WERI-Rb-1 (cell line): Measurements from ENCODE around the gene ARHGAP25.

Source experiments
- DNase-seq: peaks from one replicate; pipeline ENCODE4 v3.0.0-alpha.2; 2020
- H3K27ac ChIP-seq: fragments of 250-450 bp; sonication (Bioruptor Pico); 2 replicates; pipeline ENCODE4 v1.5.1; 2020; ENCODE audit warnings: mild to moderate bottlenecking, moderate library complexity
- H3K27me3 ChIP-seq: fragments of 250-450 bp; sonication (Bioruptor Pico); 2 replicates; pipeline ENCODE4 v1.5.1; 2021; ENCODE audit warnings: mild to moderate bottlenecking, low read depth, moderate library complexity; ENCODE audit not compliant: insufficient read depth, severe bottlenecking
- H3K36me3 ChIP-seq: fragments of 250-450 bp; sonication (Bioruptor Pico); 2 replicates; pipeline ENCODE4 v1.5.1; 2020; ENCODE audit warnings: mild to moderate bottlenecking, moderate library complexity
- H3K4me3 ChIP-seq: 2 replicates; pipeline ENCODE4 v1.5.1; 2011; ENCODE audit warnings: low read depth, mild to moderate bottlenecking, control low read depth, low read length
- H3K9me3 ChIP-seq: fragments of 250-450 bp; sonication (Bioruptor Pico); 2 replicates; pipeline ENCODE4 v1.5.1; 2021; ENCODE audit warnings: mild to moderate bottlenecking, moderate library complexity; ENCODE audit not compliant: severe bottlenecking
- CTCF ChIP-seq: IDR thresholded peaks from 2 replicates; pipeline ENCODE4 v1.5.1; 2011; ENCODE audit warnings: low read depth, mild to moderate bottlenecking, control low read depth, inconsistent platforms, low read length

The ARHGAP25 gene

DNA sequence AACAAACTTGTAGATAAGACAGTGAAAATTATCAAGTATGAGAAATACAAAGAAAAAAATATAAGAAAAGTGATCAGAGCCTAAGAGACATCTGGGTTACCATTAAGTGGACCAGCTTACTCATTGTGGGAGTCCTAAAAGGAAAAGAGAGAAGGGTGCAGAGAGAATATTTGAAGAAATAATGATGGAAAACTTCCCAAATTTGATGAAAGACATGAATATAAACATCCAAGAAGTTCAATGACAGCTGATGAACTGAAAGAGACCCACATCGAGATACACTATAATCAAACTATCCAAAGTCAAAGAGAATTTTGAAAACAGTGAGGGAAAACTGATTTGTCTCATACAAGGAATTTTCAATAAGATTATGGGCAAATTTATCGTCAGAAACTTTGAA, 22.5 kb downstream of the ARHGAP25 start:
- no peak for DNase-seq
- TF ChIP-seq CTCF, result no peak
- Histone ChIP-seq H3K27ac (no peak overlapping the region), H3K9me3 (no peaks in the 10 kb centered on the region), H3K36me3 (no peaks in the 10 kb centered on the region), H3K27me3 (peaks cover 41% of the 10 kb centered on the region), H3K4me3 (no peak overlapping the region)

DNA sequence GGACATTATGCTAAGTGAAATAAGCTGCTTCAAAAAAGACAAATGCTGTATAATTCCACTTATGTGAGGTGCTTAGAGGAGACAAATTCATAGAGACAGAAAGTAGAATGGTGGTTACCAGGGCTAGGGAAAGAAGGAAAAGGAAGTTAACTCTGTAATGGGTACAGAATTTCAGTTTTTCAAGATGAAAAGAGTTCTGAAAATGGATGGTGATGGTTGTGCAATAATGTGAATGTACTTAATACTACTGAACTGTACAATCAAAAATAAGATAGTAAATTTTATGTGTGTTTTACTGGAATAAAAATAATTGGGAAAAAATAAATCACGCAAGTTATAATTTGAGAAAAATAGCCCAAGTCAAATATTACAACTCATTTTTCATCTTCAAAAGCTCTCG, 27.5 kb downstream of the ARHGAP25 start:
- Histone ChIP-seq H3K27me3 (peaks cover 50% of the 10 kb centered on the region), H3K4me3 (no peak overlapping the region), H3K9me3 (no peaks in the 10 kb centered on the region), H3K27ac (no peak overlapping the region), H3K36me3 (no peaks in the 10 kb centered on the region)
- no peak for TF ChIP-seq CTCF
- DNase-seq, result no peak

GRCh38 chr2:68762665-68763064, 28.1 kb downstream of the ARHGAP25 start:
- Histone ChIP-seq H3K4me3 (no peak overlapping the region), H3K27me3 (peaks cover 52% of the 10 kb centered on the region), H3K9me3 (no peaks in the 10 kb centered on the region), H3K36me3 (no peaks in the 10 kb centered on the region), H3K27ac (no peak overlapping the region)
- no peak for TF ChIP-seq CTCF
- DNase-seq, result no peak

GRCh38 chr2:68764041-68764805, 29.6 kb downstream of the ARHGAP25 start:
- Histone ChIP-seq H3K27ac (no peak overlapping the region), H3K27me3 (peaks cover 51% of the 10 kb centered on the region), H3K4me3 (no peak overlapping the region), H3K9me3 (no peaks in the 10 kb centered on the region), H3K36me3 (no peaks in the 10 kb centered on the region)
- DNase-seq, result no peak
- no peak for TF ChIP-seq CTCF

- no peak overlapping the region for H3K27ac ChIP-seq
- peaks cover 46% of the 10 kb centered on the region for H3K27me3 ChIP-seq
- TF ChIP-seq CTCF, result no peak
- DNase-seq, result no peak
- H3K4me3 ChIP-seq, result no peak overlapping the region
- no peaks in the 10 kb centered on the region for H3K36me3 ChIP-seq
- no peaks in the 10 kb centered on the region for H3K9me3 ChIP-seq
These were observed 30.2 kb downstream of the ARHGAP25 start for GRCh38 chr2:68764806-68765311.
